Smooth muscle cell (in vitro differentiated cells): ENCODE results near the gene B4GALNT2. TPM values are rescaled to one million over a fixed set of nuclear protein-coding genes. Genes with fewer than 3 reads are reported as not detected.

Source experiments
- DNase-seq: peaks from one replicate; lab custom pipeline; 2025; ENCODE audit not compliant: unreplicated experiment; lab: John Stamatoyannopoulos, UW
- H2AFZ ChIP-seq: fragments of 200-600 bp; sonication (generic); 2 replicates; pipeline ENCODE4 v1.6.0; 2016; ENCODE audit warnings: antibody characterized with exemption, low read depth, mild to moderate bottlenecking
- H3F3A ChIP-seq: fragments of 200-600 bp; sonication (generic); 2 replicates; pipeline ENCODE4 v1.6.0; 2017; ENCODE audit warnings: antibody characterized with exemption, low read depth
- H3K27ac ChIP-seq: fragments of 200-600 bp; sonication (generic); 2 replicates; pipeline ENCODE4 v1.5.1; 2016; ENCODE audit warnings: low read depth, mild to moderate bottlenecking
- H3K27me3 ChIP-seq: fragments of 200-600 bp; sonication (generic); 2 replicates; pipeline ENCODE4 v1.6.1; 2016; ENCODE audit warnings: low read depth, mild to moderate bottlenecking
- H3K36me3 ChIP-seq: fragments of 200-600 bp; sonication (generic); 2 replicates; pipeline ENCODE4 v1.5.1; 2016; ENCODE audit warnings: low read depth
- H3K4me1 ChIP-seq: fragments of 200-600 bp; sonication (generic); 2 replicates; pipeline ENCODE4 v1.5.1; 2016; ENCODE audit warnings: low read depth
- H3K4me2 ChIP-seq: fragments of 200-600 bp; sonication (generic); 2 replicates; pipeline ENCODE4 v1.6.0; 2016; ENCODE audit warnings: mild to moderate bottlenecking
- H3K4me3 ChIP-seq: fragments of 200-600 bp; sonication (generic); 2 replicates; pipeline ENCODE4 v1.5.1; 2016; ENCODE audit warnings: mild to moderate bottlenecking
- H3K79me2 ChIP-seq: fragments of 200-600 bp; sonication (generic); 2 replicates; pipeline ENCODE4 v1.6.0; 2016; ENCODE audit warnings: low read depth, mild to moderate bottlenecking
- H3K9ac ChIP-seq: fragments of 200-600 bp; sonication (generic); 2 replicates; pipeline ENCODE4 v1.6.0; 2016; ENCODE audit warnings: low read depth
- H3K9me3 ChIP-seq: fragments of 200-600 bp; sonication (generic); replicated peaks from 2 replicates; pipeline ENCODE4 v1.5.1; 2016; ENCODE audit warnings: low read depth
- H4K20me1 ChIP-seq: fragments of 200-600 bp; sonication (generic); 2 replicates; pipeline ENCODE4 v1.6.0; 2016; ENCODE audit warnings: low read depth
- CTCF ChIP-seq: fragments of 200-600 bp; sonication (generic); IDR thresholded peaks from 2 replicates; pipeline ENCODE4 v1.5.1; 2017; ENCODE audit warnings: borderline replicate concordance, mild to moderate bottlenecking, antibody characterized with exemption; ENCODE audit not compliant: insufficient read depth, poor library complexity, severe bottlenecking
- WGBS: methylation state at CpG from one replicate; pipeline ENCODE4 v1.1.7; 2016; ENCODE audit warnings: low lambda C conversion rate; 5-methylcytosine and 5-hydroxymethylcytosine counted together
- polyA plus RNA-seq: library from polyadenylated mRNA; unstranded; fragments of >200 nt; fragmentation: Nextera tagmentation; extraction: Ambion mirVana; gene quantifications from 2 replicates; pipeline ENCODE4 v1.2.1, GENCODE V29; 2016
- total RNA-seq: library from RNA; depleted of rRNA; stranded (reverse); fragments of >200 nt; gene quantifications from 2 replicates; pipeline ENCODE4 v1.2.3, GENCODE V29; 2014

B4GALNT2 gene
- total and polyA plus RNA-seq, 2 experiments from 2014 or later, result 0.11 to 0.13 TPM

- Histone ChIP-seq H3K9me3 (no peaks in the 10 kb centered on the region), H4K20me1 (no peaks in the 10 kb centered on the region), H3K27ac (no peak overlapping the region), H3K4me2 (no peak overlapping the region), H3K36me3 (no peaks in the 10 kb centered on the region), H3K79me2 (no peaks in the 10 kb centered on the region), H3F3A (no peaks in the 10 kb centered on the region), H3K9ac (no peak overlapping the region), H2AFZ (no peak overlapping the region), H3K4me1 (no peaks in the 10 kb centered on the region), H3K27me3 (peaks cover 4% of the 10 kb centered on the region), H3K4me3 (no peak overlapping the region)
- no peak for TF ChIP-seq CTCF
- DNase-seq, result no peak
- 88% methylated on average over 17 of the region's 17 CpGs for WGBS
Measured at GRCh38 chr17:49217651-49218413, 85.3 kb downstream of the B4GALNT2 start.

DNA sequence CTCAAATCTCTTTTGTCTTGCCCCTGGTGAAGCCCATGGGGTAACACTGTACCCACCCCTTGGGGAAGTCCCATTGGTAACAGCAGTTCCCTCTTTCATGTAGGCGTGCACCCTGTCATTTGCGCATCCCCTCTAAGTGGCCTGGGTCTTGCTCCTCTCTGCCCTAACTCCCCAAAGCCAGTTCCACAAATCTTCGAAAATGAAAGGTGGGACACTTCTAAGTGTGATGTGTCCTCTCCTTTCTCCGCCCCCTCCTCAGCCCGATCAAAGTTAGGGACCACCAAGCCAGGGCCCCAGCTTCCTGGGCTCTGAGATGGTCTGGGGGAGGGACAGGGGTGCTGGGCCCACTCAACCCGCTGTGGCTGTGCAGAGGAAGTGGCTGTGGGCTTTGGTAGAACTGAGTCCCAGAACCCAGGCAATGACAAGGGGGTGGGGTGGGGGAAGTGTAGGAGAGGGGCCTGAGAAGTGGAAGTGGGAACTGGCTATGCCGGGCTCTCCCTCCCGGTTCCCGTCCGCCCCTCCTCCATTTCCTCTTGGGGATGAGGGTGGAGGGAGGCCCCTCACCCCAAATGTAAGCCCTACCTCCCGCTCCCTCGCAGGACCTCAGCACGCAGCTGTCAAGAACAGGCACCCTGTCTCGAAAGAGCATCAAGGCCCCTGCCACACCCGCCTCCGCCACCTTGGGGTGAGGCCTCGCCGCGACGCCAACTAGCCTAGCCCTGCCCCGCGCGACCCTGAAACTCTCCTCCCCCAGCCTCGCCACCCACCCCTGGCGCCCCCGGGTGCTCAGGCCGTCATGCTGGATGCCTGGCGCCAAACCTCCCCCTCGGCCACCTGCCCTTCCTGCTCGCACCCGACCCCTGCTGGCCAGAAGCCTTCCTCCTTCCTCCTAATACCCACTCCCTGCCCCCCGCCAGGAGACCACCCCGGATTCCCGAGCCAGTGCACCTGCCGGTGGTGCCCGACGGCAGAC is 86.7 kb downstream of the B4GALNT2 start:
- Histone ChIP-seq H3K79me2 (no peaks in the 10 kb centered on the region), H3K36me3 (no peaks in the 10 kb centered on the region), H3K27ac (no peak overlapping the region), H3K4me3 (no peak overlapping the region), H3F3A (no peaks in the 10 kb centered on the region), H2AFZ (no peak overlapping the region), H3K9me3 (no peaks in the 10 kb centered on the region), H3K4me1 (peaks cover 6% of the 10 kb centered on the region), H3K4me2 (no peak overlapping the region), H3K27me3 (peaks cover 18% of the 10 kb centered on the region), H3K9ac (no peak overlapping the region), H4K20me1 (no peaks in the 10 kb centered on the region)
- no peak for DNase-seq
- no peak for TF ChIP-seq CTCF
- 95% methylated on average over 18 of the region's 37 CpGs for WGBS

GRCh38 chr17:49219987-49220386 is 87.4 kb downstream of the B4GALNT2 start:
- Histone ChIP-seq H2AFZ (no peak overlapping the region), H3K9me3 (no peaks in the 10 kb centered on the region), H3K27ac (no peak overlapping the region), H3K27me3 (peaks cover 26% of the 10 kb centered on the region), H3K79me2 (no peaks in the 10 kb centered on the region), H3K4me1 (peaks cover 9% of the 10 kb centered on the region), H4K20me1 (no peaks in the 10 kb centered on the region), H3F3A (no peaks in the 10 kb centered on the region), H3K36me3 (no peaks in the 10 kb centered on the region), H3K9ac (no peak overlapping the region), H3K4me2 (no peak overlapping the region), H3K4me3 (no peak overlapping the region)
- no peak for DNase-seq
- no peak for TF ChIP-seq CTCF
- 92% methylated on average over 13 of the region's 15 CpGs for WGBS
